Tongue (tissue), 2 donors: ENCODE results near the gene TRAPPC2L. TPM values are rescaled to one million over a fixed set of nuclear protein-coding genes. Genes with fewer than 3 reads are reported as not detected.
"Not testable (repeated sequence)": the region's sequence is repeated elsewhere in the genome, so short reads cannot be mapped to it uniquely, and the experiment has no call there.

Experiments used
- DNase-seq: peaks from one replicate; pipeline ENCODE4 v3.0.0-alpha.2; 2015
- total RNA-seq: library from RNA; depleted of rRNA; stranded (reverse); fragments of >200 nt; gene quantifications from one replicate; pipeline ENCODE4 v1.2.3, GENCODE V29; 2014

The TRAPPC2L gene
- total RNA-seq, 1 donor from 2014 or later, result 17.1 TPM

GRCh38 chr16:88878967-88879787 lies 22.2 kb downstream of the TRAPPC2L start:
- peak; percentile 56 for DNase-seq

- DNase-seq, result no peak
Measured at GRCh38 chr16:88879788-88880055, 22.8 kb downstream of the TRAPPC2L start.

- DNase-seq, result no peak
Measured at GRCh38 chr16:88880226-88881006, 23.5 kb downstream of the TRAPPC2L start.

GRCh38 chr16:88881007-88881615 lies 24.2 kb downstream of the TRAPPC2L start:
- peak; percentile 45 for DNase-seq

- no peak for DNase-seq
Measured at GRCh38 chr16:88881675-88882357, 24.9 kb downstream of the TRAPPC2L start.

- no peak for DNase-seq
Measured at GRCh38 chr16:88882358-88883030, 25.6 kb downstream of the TRAPPC2L start.

- no peak for DNase-seq
Measured at GRCh38 chr16:88883117-88883895, 26.4 kb downstream of the TRAPPC2L start.

GRCh38 chr16:88883946-88884345 lies 27.0 kb downstream of the TRAPPC2L start:
- DNase-seq, result peak; percentile 85

GRCh38 chr16:88884569-88885271 lies 27.8 kb downstream of the TRAPPC2L start:
- DNase-seq, result no peak

- no peak for DNase-seq
Measured at GRCh38 chr16:88885693-88886280, 28.9 kb downstream of the TRAPPC2L start.

GRCh38 chr16:88886420-88886844 lies 29.5 kb downstream of the TRAPPC2L start:
- DNase-seq, result peak; percentile 62

- peak; percentile 94 for DNase-seq
Measured at GRCh38 chr16:88886845-88887521, 30.1 kb downstream of the TRAPPC2L start.

GRCh38 chr16:88888057-88888456 lies 31.1 kb downstream of the TRAPPC2L start:
- no peak for DNase-seq

GRCh38 chr16:88888461-88889387 lies 31.8 kb downstream of the TRAPPC2L start:
- DNase-seq, result peak; percentile 70

GRCh38 chr16:88889702-88890352 lies 32.9 kb downstream of the TRAPPC2L start:
- not testable (repeated sequence) for DNase-seq

- no peak for DNase-seq
Measured at GRCh38 chr16:88891083-88891482, 34.2 kb downstream of the TRAPPC2L start.

- DNase-seq, result no peak
Measured at GRCh38 chr16:88892065-88892464, 35.1 kb downstream of the TRAPPC2L start.
